CMK (cell line): ENCODE measurements around the gene ADH1A.
"Not testable (repeated sequence)": the region's sequence is repeated elsewhere in the genome, so short reads cannot be mapped to it uniquely, and the experiment has no call there.

Source experiments
- DNase-seq: peaks from one replicate; pipeline ENCODE4 v3.0.0-alpha.2; 2010; ENCODE audit warnings: low read depth

The ADH1A gene

GRCh38 chr4:99290848-99291786, at the start of gene ADH1A:
TSS of gene ADH1A (minus strand) at chr4:99290985. CDS start at chr4:99290914, 71 bp downstream.
- no peak for DNase-seq

DNA sequence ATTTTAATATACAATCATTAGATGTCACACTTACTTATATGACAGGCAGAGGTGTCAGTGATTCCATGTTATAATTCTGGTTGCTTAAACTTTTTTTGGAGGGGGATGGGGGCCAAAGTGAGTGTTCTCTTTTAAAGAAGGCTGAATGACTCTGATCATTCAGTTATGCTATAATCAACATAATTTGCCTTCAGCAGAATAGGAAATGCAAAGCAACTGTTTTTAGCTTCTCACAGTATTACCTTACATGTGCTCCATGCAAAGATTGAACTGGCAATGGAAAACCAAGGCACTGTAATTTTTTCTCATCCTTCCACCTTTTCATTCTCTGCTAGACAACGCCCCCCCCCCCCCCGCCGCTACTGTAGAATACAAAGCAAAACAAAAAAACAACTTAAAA, 48.4 kb upstream of the ADH1A start:
- DNase-seq = no peak

DNA sequence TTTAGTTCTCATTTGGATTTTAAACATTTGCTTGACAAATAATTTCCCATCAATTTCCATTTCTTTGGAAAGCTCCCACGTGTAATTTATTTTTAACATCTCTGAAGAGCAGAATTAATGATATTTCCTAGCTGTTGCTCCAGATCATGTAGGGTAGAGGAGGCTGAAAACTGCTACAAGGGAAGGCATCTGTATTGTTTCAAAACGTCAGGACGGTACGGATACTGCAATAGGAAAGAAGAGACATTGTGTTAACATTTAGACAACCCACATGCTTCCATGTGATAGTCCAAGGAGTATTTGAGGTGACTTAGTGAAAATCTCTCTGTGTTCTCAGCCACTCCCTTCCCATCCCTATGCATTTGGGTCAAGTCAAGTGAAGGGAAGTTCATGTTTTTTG, 45.8 kb upstream of the ADH1A start:
- no peak for DNase-seq

- no peak for DNase-seq
Observed at GRCh38 chr4:99334880-99335279, 44.1 kb upstream of the ADH1A start.

DNA sequence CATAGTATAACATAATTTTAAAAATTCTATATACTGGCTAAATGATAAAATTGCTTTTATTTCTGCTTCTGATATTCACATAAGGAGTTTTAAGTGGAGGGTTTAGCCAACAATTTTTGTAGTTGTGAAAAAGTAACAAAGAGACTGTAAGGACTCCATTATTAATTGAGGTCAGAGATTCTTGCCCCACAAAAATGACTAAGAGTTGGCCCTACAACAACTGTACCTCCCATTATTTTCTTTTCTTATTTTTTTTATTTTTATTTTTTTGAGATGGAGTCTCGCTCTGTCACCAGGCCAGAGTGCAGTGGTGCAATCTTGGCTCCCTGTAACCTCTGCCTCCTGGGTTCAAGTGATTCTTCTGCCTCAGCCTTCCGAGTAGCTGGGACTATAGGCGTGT, 39.9 kb upstream of the ADH1A start:
- no peak for DNase-seq

DNA sequence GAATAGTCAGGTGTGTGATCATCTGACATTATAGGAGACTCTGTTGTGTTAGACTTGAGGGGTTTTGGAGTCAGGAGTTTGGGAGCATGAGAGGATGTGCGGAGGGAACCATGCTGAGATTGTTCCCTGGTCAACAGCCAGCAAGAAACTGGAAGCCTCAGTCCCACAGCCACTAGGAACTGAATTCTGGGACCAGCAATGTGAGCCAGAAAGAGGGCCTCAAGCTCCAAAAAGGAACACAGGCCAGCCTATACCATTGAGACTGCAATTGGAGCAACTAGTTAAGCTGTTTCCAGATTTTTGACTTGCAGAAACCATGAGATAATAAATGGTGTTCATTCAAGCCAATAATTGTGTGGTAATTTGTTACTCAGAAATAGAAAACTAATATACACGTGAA, 39.1 kb upstream of the ADH1A start:
- no peak for DNase-seq

DNA sequence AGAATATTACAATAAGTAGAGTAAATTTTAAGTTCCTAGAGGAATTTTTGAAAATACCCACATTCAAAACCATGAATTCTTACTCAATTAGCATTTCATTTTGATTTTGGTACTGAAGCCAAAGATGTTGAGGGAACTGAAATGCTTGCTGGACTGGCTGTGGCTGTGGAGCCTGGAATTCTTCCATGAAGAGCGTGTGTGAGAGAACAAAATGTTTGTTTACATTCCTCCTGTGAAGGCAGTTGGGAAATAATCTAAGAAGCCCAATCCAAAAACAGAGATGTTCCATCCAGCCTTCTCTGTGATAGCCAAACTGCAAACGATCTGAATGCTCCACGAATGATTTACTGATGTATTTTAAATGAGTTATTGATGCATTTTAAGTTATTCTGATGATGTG, 34.2 kb upstream of the ADH1A start:
- DNase-seq = no peak

DNA sequence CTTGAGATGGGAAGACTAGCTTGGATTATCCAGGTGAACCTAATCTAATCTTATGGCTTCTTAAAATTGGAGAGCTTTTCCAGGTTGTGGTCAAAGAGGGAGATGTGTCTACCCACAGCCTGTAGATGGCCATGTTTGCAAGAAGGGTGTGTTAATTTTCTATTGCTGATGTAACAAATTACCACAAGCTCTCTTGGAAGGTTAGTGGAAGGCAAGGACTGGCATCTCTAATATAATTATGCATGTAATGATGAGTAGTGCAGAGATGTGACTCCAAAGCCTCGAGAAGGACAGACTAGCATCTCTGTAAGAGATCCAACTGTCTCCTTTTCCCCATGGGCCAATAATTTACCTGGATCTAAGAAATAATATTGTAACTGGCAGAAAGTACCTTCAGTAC, 33.6 kb upstream of the ADH1A start:
- DNase-seq = no peak

DNA sequence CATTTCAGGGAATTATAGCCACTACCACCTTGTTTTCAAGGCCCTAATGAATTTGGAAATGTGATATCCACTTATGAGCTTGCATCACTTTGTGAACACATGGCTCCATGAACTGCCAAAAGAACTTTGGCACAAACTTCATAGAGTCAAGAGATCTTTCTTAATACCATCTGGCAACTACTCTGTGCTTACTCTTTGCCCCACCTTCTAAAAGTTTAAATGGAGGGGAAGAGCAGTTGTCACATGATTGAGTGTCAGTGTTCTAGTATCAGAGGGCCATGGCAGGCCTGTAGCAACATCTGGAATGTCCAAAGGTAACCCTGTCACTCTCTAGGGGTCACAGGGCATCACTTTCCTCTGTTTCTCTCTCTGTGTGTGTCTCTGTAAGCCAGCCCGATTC, 33.0 kb upstream of the ADH1A start:
- DNase-seq = no peak

- no peak for DNase-seq
Observed at GRCh38 chr4:99321241-99322191, 30.7 kb upstream of the ADH1A start, which contains the start of gene ADH1B. TSS of gene ADH1B (minus strand) at chr4:99321401. CDS start at chr4:99321331, 70 bp downstream.

DNA sequence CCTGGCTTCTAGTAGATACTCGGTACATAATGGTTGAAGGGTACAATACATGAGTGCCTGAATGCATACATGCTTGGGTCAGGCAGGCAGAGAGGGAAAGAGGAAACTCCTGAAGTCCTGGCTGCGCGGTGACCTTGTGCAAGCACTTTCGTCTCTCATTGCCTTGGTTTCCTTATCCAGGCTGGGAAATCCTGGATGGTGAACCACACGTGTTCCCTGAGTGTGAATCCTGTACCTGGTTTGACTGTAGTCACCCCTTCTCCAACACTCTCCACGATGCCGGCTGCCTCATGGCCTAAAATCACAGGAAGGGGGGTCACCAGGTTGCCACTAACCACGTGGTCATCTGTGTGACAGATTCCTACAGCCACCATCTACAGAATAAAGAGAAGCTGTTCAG, 27.0 kb upstream of the ADH1A start:
- DNase-seq = not testable (repeated sequence)

- no peak for DNase-seq
Observed at GRCh38 chr4:99317354-99317753, 26.6 kb upstream of the ADH1A start.

DNA sequence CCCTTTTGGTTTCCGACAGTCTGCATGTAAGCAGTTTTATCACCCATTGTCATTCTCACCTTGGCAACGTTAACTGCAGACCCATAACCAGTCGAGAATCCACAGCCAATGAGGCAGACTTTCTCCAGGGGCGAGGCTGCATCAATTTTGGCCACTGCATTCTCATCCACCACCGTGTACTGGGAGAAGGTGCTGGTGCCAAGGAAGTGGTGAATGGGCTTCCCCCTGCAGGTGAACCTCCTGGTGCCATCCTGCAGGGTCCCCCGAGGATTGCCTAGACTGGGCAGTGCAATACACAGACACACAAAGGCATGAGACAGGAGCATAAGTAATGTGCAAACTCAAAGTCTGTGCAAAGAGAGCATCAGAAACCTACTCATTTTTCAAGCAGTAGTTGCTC, 25.1 kb upstream of the ADH1A start:
- no peak for DNase-seq

- no peak for DNase-seq
Observed at GRCh38 chr4:99314211-99314610, 23.4 kb upstream of the ADH1A start.

DNA sequence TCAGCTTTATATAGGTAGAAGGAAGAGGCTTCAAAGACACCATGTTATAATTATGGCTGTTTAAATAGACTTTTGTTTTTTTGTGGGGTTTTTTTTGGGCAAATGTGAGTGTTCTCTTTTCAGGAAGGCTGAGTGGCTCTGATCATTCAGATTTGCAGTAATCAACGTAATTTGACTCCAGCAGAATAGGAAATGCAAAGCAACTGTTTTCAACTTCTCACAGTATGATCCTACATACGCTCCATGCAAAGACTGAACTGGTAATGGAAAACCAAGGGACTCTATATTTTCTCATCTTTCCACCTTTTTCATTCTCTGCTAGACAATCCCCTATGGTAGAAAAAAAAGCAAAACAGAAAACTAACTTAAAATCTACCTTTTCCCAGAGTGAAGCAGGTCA, 19.6 kb upstream of the ADH1A start:
- no peak for DNase-seq

DNA sequence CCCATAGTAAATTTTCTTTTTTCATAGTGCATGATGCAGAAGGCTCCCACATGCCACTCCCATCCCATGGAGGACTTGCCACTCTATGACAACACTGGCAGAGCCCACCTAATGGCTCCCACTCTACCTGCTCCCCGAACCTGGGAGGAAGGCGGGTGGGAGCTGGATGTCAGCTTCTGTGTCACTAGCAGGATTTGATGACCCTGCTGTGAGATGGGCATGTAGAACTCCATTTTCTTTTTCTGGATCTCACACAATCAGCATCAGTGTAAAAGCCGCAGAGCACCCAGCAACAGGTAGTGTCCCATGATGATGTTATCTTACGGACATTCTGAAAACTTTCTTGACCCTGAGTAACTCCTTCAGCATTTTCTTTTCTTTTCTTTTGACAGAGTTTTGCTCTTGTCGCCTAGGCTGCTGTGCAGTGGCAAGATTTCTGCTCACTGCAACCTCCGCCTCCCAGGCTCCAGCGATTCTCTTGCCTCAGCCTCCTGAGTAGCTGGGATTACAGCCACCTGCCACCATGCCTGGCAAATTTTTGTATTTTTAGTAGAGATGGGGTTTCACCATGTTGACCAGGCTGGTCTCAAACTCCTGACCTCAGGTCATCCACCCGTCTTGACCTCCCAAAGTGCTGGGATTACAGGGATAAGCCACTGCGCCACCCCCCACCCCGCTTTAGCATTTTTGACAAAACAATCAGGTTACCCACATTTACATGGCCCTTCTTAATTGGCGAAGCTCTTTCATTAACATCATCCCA, 15.0 kb upstream of the ADH1A start:
- no peak for DNase-seq

- DNase-seq = no peak
Observed at GRCh38 chr4:99301376-99302164, 10.8 kb upstream of the ADH1A start.

GRCh38 chr4:99300934-99301333, 10.1 kb upstream of the ADH1A start:
- DNase-seq = no peak

GRCh38 chr4:99293357-99293756, 2.6 kb upstream of the ADH1A start:
- DNase-seq = no peak

- DNase-seq = no peak
Observed at GRCh38 chr4:99285387-99285786, 5.4 kb downstream of the ADH1A start.

DNA sequence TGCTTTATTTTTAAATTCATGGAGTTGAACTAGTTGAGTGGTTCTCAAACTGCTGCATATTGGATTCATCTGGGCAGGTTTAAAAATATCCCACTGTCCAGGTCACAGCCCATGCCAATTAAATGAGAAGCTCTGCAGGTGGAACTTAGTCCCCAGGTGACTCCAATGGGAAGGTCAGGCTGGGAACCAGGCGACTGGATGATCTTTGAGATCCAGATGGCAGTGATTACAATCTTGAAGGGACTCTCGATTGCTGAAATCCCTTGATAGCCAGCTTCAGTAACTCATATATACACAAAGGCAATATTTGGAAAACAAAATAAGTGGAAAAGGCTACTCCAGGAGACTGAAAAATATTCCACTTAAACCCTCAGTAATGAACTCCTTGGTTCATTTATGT, 8.1 kb downstream of the ADH1A start:
- no peak for DNase-seq
